ENCODE measurements around the gene HBG2.

HBG2 gene

DNA sequence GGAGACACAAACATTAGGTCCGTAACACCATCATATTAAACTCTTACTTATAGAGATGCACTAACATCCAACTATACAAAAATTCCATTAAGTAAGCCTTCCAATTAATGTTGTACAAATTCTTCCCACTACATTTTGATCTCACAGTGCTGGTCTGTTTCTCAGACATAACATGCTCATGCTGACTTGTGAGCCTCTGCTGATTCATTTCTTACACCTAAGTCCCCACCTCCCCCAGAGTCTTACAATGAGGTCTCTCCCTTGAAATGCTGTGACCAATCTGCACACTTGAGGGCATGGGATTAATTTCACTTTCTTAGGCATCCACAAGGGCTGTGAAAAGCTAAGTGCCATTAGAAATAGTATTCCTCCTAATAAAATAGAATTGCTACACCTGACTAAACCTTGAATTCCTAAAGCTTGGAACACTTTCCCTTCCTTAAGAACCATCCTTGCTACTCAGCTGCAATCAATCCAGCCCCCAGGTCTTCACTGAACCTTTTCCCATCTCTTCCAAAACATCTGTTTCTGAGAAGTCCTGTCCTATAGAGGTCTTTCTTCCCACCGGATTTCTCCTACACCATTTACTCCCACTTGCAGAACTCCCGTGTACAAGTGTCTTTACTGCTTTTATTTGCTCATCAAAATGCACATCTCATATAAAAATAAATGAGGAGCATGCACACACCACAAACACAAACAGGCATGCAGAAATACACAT is 6.9 kb downstream of the HBG2 start:
- DNase-seq = no peak

DNA sequence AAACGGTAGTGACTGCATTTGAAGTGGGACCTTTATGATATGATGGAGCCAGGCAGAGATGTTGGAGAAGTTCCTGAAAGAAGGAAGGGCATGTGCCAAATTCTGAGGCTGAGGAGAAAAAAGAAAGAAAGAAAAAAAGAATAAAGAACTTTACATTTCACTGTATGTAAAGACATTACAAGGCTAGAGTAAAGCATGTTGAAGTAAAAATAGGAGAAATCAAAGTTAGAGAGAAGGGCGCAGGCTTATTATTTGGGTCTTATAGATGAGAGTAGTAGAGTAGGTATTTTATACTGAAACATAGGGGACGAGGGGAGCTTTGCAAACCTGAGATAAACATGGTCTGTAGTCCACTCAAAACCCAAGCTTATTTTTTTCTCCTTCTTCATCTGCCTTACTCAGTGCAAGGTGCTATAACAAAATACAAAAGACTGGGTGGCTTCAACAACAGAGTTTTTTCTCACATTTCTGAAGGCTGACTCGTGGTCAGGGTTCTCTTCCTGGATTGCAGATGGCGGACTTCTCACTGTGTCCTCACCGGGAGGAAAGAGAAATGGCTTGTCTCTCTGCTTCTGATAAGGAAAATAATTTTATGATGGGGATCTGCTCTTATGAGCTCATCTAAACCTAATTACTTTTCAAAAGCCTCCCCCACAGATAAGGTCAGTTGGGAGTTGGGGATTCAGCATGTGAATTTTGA is 7.7 kb downstream of the HBG2 start:
- no peak for DNase-seq

DNA sequence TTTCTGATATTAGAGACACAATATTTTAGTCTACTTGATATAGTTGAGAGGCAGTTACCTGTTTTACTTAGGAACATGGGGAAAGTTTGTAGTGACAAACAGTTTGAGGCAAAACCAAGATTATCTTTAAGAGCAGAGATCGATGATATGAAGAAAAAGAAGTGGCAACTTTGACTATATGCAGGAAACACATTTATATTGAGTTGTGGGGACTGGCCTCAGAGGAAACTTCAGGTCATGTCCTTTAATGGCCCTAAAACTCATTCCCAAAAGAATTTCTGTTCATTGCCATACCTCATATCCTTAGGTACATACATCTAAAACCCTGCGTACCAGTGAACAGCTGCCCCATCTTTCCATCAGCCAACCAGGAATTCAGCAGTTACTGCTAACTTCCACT is 9.4 kb downstream of the HBG2 start:
- DNase-seq = no peak

DNA sequence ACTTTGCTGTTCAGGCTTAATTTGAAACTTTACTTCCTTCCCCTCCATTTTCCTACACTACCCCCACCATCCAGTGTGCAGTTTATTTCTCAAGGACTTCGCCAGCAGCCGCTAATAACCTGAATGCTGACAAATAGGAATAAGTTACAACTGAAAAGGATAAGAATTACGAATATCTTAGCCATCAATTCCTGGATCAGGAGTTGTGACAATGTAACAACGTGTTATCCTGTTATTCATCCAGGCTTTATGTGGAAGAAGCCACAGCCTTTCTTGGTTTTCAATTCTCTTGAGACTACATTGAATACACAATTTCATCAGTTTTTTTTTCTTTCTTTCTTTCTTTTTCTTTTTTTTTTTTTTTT is 10.8 kb downstream of the HBG2 start:
- DNase-seq = no peak

DNA sequence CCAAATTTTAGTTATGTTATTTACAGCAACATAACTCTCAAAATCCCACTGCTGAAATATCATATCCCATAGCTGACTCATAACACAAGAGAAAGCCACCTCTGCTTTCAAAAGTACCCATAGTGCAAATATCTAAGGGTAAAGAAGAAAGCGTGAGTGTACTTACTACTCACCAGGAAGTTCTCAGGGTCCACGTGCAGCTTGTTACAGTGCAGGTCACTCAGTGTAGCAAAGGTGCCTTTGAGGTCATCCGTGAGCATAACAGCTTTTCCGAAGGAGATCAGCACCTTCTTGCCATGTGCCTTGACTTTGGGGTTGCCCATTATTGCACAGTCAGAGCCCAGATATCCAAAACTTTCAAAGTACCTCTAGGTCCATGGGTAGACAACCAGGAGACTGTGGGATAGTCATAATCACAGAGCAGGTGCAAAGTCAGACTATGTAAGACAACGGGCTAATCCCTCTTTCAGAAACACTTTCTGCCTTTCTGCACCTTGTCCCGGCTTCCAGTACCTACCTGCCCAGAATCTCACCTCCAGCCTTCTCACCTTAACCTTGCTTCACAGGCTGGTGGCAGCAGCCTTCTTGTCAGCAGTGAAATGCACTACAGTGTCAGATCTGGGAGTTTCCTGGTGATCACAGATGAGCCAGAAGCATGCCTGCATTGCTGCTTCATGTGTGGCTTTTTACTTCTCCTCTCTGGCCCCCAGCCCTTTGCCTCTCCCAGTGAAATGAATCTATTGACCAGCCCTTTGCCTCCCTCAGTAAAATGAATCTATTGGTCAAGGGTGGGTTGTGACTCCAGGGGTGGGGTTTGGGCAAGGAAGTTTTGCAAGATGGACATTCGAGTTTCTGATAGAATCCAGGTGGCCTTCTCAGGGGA is 11.4 kb downstream of the HBG2 start:
- no peak for DNase-seq

DNA sequence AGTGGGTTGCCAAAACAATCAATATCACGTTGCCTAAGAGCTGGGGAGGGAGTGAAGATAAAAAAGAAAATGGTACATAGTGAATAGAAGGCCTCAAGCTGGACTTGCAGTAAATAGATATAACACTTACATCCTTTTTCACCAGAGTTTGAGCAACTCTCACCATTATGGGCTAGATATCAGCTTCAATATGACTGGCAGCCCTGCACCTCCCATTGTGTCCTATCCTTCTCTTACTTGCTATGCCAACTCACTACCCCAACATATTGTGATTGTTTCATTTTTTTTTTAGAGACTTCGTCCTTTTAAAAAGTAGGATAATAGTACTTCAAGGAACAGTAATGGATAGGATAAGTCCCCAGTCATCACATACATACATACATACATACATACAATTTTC is 12.4 kb downstream of the HBG2 start:
- DNase-seq = no peak

DNA sequence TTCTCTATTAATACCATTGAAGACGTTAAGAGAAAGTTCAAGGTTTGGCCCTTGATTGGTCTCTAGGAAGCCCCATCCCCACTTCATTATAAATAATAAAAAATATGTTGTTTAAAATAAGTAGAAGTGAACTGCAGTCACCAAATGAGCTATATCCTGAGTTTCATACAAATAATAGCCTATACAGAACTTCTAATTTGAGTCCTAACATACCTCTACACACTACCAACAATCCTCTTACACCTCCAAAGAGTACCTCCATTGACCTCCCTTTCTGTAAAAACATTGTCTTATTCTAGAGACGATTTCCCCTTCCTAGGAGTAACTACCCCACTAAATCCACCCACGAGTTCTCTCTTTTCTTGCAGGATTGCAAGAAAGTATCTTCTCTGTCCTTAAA is 13.1 kb downstream of the HBG2 start:
- no peak for DNase-seq

DNA sequence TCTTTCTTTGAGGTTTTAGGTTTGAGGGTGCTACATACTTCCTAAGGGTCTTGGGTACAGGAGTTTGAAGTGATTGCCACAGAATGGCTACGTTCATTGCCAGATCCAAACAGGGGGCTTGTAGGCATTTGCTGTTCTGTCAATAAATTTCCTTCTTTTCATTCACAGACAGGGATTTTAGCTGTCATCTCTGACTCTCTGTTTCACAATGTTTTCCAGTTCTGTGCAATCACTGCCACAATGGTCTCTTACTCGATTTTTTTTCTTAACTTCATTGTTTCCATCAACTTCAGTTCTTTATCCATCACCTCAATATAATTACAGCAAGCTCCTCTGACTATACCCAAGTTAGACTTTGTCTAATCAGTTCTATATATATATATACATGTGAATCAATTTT is 14.1 kb downstream of the HBG2 start:
- DNase-seq = no peak

DNA sequence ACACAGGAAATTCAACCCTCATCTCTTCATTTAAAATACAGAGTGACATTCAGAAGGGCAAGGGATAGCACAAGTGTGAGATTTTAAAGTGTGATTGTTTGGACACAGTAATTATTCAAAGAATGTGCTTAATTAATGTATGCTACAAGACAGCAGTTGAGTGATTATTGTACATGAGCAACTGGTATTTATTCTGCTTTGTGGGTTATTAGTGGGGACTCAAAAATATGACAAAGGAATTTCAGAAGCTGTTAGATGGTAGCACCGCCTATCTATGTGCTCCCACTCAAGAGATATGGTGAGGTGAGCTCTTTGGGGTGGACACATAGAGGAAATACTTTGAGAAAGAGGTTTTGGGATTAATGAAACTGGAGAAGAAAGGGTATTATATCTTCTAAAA is 14.5 kb downstream of the HBG2 start:
- no peak for DNase-seq

DNA sequence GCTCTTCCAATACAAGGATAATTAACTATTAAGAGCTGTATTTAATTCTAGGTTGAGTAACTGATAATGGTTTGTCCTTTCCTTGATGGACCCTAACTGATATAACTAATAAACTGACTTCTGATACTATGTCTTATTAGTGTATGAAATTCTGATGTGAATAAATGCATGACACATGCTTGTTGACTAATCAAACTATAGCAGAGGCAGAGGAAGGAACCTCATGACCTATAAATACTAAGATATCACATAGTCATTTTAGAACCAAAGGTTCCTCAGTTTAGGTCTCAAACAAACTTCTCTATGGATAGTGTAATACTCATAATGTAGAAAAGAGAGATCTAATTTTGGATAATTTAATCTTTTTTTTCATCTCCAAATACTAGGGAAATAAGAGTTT is 15.5 kb downstream of the HBG2 start:
- DNase-seq = no peak

DNA sequence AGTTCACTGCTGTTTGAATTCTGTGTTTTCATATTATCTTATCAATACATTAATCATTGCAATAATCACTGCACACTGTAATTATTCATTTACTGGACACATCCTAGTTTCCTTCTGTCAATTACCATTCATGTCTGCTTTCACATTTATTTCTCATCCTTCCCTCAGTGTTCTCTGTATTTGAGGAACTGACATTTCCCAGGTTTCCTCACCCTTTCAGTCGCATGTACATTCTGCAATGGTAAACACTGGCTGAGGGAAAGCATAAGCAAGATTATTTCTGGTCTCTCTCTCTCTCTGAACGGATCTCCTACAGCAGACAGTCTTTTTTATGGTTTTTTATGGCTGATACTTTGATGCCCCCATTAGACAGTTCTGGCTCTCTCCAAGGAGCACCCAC is 16.1 kb downstream of the HBG2 start:
- no peak for DNase-seq

DNA sequence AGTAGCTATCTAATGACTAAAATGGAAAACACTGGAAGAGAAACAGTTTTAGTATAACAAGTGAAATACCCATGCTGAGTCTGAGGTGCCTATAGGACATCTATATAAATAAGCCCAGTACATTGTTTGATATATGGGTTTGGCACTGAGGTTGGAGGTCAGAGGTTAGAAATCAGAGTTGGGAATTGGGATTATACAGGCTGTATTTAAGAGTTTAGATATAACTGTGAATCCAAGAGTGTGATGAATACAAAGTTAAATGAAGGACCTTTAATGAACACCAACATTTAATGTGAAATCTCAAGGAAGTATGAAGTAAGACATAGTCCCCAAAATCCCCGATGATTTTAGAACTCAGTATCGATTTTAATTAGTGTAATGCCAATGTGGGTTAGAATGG is 17.2 kb downstream of the HBG2 start:
- no peak for DNase-seq

DNA sequence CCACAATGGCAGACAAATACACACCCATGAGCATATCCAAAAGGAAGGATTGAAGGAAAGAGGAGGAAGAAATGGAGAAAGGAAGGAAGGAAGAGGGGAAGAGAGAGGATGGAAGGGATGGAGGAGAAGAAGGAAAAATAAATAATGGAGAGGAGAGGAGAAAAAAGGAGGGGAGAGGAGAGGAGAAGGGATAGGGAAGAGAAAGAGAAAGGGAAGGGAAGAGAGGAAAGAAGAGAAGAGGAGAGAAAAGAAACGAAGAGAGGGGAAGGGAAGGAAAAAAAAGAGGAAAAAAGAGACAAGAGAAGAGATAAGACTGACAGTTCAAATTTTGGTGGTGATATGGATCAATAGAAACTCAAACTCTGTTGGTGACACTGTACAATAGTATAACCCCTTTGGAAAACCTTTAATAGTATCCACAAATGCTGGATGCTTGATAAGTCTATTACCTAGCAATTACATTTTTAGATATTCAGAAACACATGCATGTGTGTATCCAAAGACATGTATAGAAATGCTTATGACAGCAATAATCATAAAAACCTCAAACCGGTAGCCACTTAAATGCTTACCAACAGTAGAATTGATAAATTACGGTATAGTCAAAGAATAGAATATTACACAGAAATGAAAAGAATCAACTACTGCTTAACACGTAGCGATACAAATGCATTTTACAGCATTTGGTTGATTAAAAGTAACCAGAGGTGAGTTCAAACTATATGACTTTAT is 19.1 kb downstream of the HBG2 start:
- no peak for DNase-seq

DNA sequence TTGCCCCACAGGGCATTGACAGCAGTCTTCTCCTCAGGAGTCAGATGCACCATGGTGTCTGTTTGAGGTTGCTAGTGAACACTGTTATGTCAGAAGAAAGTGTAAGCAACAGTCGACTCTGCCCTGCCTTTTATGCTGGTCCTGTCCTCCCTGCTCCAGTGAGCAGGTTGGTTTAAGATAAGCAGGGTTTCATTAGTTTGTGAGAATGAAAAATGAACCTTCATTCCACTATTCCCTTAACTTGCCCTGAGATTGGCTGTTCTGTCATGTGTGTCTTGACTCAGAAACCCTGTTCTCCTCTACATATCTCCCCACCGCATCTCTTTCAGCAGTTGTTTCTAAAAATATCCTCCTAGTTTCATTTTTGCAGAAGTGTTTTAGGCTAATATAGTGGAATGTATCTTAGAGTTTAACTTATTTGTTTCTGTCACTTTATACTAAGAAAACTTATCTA is 20.2 kb downstream of the HBG2 start, which contains the start of gene HBD:
Gene HBD (minus strand): TSS at position 103 of the 454 bp plus-strand sequence. CDS start 50 bp downstream, at position 53.
- DNase-seq = no peak

DNA sequence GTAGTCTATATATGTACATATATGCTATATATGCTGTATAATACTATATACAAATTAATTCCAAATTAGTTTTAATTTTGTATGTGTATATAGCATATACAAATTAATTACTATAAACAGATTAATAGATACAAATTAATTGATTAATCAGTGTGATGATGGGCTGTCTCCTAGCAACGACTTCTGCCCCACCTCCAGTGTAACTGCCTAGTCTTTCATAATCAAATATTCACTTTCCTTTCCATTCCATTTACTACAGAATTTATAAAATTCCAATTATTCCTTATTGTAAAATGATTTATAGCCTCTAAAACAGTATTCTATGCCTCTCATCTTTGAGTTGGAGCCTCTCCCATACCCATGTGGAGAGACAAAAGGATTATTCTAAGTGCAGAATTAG is 21.3 kb downstream of the HBG2 start:
- no peak for DNase-seq

DNA sequence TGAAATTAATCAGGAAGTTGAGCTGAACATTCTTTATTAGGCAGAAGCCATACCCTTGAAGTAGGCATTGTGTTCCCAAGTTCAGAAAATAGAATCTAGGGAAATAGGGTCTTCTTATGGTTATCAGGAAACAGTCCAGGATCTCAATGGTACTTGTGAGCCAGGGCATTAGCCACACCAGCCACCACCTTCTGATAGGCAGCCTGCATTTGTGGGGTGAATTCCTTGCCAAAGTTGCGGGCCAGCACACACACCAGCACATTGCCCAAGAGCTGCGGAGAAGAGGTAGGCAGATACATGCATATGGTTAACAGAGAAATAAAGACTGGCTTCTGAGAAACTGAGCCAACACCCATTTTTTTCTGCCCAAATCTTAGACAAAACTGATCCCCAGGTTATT is 21.8 kb downstream of the HBG2 start:
- DNase-seq = no peak

DNA sequence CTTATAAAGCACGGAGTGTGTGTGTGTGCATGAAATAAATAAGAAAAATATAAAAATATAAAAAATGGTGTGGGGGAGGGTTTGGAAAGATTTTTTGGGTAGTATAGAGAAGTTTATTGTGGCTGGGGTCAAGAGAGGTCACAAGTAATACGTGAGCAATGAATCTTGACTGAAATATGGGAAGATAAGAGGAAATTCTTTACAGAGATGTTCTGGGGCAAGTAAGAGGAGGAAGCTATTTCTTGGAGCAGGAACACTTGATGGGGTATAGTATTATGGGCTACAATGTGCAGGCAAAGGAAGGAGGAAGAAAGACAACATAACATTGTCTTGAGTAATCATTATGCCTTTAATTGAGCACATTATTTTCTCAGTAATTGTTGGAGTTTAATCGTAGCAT is 22.4 kb downstream of the HBG2 start:
- DNase-seq = no peak

DNA sequence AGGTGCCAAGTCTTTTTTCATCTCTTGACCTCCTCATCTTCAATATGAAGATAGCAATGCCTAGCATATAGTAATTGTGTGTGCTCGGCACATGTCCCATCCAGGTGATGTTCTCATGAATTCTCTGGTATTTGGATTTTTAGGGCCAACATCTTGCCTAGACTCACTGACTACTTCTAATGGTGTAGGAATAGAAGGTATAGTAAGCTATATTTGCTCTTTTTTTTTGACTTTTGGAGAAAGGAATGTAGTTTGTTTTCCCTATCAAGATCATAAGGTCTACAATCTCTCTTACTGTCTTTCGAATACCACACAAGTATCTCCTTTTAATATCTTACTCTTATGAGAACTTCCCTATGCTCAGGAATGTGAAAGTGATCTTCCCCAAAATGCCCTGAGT is 23.5 kb downstream of the HBG2 start:
- no peak for DNase-seq

DNA sequence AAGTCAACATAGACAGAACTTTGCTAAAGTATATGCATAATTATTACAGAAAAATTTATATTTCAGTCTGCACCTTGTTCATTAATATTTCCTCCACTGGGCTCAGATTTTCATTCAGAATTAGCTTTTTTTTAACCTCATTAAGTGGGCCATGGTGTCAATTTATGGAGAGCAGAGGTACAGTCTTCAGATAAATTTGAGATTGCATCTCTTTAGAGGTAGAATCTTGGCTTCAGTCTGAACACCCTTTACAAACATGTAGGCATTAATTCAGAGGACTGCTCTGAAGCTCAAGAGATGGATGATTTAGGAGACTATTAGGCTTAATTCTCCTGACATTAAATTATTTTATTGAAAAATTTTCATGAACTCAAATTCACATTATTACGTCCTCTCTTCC is 24.3 kb downstream of the HBG2 start:
- no peak for DNase-seq

DNA sequence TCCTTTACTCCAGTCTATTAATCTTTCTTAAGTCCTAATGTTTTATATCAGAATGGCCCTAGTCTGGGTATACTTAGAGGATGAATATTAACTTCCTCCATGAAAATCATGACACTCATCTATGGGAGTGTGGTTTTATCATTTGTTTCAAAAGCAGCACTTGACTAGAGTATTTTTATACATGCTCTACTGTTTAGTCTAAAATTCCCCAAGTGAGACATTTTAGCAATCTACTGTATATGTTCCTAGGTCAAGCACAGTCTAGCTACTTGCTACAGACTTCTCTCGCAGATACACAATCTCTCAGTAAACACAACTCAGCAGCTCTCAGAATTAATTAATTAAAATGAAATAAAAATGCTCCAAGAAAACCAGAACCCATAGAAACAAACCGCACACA is 24.8 kb downstream of the HBG2 start:
- no peak for DNase-seq

DNA sequence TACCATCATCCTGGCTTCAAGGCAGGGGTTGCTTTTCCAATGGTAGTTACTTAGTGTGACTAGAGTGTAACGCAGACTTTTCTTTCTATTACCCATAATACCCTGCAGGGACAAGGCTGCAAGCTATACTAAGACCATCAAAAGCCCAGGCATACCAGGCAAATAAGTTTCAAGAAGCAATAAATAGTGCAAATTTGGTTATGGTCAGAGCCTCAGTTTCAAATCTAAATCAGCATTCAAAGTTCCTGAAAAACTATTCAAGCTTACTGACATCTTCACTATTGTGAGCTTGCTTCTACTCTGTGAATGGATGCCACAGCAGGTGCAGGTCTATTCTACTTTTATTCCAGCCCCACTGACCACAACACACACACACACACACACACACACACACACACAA is 25.2 kb downstream of the HBG2 start:
- DNase-seq = no peak

DNA sequence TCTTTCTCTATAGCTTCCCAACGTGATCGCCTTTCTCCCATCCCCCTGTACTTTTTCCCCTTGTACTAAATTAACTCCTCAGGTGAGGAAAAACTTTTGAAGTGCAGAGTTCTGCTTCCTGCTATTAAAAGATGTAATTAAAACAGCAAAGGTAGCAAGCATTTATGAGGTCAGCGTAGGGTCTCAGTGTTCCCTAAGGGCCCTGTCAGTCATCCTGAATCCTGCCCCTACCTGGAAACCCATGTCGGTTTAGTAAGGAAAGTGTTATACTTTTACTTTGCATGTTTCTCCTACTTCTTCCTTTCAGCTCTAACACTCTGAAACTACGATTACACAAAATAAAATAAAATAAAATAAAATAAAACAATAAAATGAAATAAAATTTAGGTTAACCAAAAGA is 26.5 kb downstream of the HBG2 start:
- DNase-seq = no peak

DNA sequence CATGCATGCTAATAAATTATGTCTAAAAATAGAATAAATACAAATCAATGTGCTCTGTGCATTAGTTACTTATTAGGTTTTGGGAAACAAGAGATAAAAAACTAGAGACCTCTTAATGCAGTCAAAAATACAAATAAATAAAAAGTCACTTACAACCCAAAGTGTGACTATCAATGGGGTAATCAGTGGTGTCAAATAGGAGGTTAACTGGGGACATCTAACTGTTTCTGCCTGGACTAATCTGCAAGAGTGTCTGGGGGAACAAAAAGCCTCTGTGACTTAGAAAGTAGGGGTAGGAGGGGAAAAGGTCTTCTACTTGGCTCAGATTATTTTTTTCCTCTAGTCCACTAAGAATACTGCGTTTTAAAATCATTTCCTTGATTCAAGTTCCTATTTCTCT is 26.9 kb downstream of the HBG2 start:
- no peak for DNase-seq

All from central memory CD4-positive, alpha-beta T cell (primary cell).